SHP77 (cell line): ENCODE results near the gene GMDS.

ENCODE experiments used
- DNase-seq, 2 experiments: peaks; one replicate each; lab custom pipeline; 2025; lab: John Stamatoyannopoulos, UW

The GMDS gene

GRCh38 chr6:2099870-2100269, 145.5 kb downstream of the GMDS start:
- no peak for DNase-seq

- DNase-seq, result no peak
These were observed 147.9 kb downstream of the GMDS start for GRCh38 chr6:2097464-2097863.

GRCh38 chr6:2094642-2095041, 150.8 kb downstream of the GMDS start:
- no peak for DNase-seq

GRCh38 chr6:2086326-2086965, 159.0 kb downstream of the GMDS start:
- no peak for DNase-seq

GRCh38 chr6:2085657-2086056, 159.7 kb downstream of the GMDS start:
- DNase-seq, result no peak

GRCh38 chr6:2081155-2082138, 164.0 kb downstream of the GMDS start:
- DNase-seq, result no peak

GRCh38 chr6:2078888-2079287, 166.5 kb downstream of the GMDS start:
- DNase-seq, result no peak

- no peak for DNase-seq
These were observed 167.6 kb downstream of the GMDS start for GRCh38 chr6:2077826-2078225.

- no peak for DNase-seq
These were observed 171.9 kb downstream of the GMDS start for GRCh38 chr6:2073476-2073875.

- DNase-seq, result no peak
These were observed 173.0 kb downstream of the GMDS start for GRCh38 chr6:2072453-2072852.

GRCh38 chr6:2063547-2063946, 181.9 kb downstream of the GMDS start:
- peak in 1 of 2 experiments; percentile 27 for DNase-seq

GRCh38 chr6:2061880-2062279, 183.5 kb downstream of the GMDS start:
- DNase-seq, result no peak

- no peak for DNase-seq
These were observed 189.5 kb downstream of the GMDS start for GRCh38 chr6:2055911-2056310.

- DNase-seq, result no peak
These were observed 190.3 kb downstream of the GMDS start for GRCh38 chr6:2055143-2055542.

- DNase-seq, result no peak
These were observed 190.8 kb downstream of the GMDS start for GRCh38 chr6:2054516-2055067.

- DNase-seq, result no peak
These were observed 191.7 kb downstream of the GMDS start for GRCh38 chr6:2053691-2054090.

GRCh38 chr6:2047855-2048254, 197.6 kb downstream of the GMDS start:
- DNase-seq, result no peak

- DNase-seq, result no peak
These were observed 201.2 kb downstream of the GMDS start for GRCh38 chr6:2044192-2044591.

- DNase-seq, result peak in 1 of 2 experiments; percentile 37
These were observed 202.3 kb downstream of the GMDS start for GRCh38 chr6:2042956-2043648.

- DNase-seq, result no peak
These were observed 207.3 kb downstream of the GMDS start for GRCh38 chr6:2038092-2038491.

- no peak for DNase-seq
These were observed 208.0 kb downstream of the GMDS start for GRCh38 chr6:2037237-2037926.

GRCh38 chr6:2036710-2037023, 208.7 kb downstream of the GMDS start:
- DNase-seq, result no peak
